Stimulated activated CD4-positive, alpha-beta T cell treated with anti-CD3 and anti-CD28 coated beads, Interleukin-4, amount 100 ng/mL, for 4 hours (primary cell): ENCODE data around the gene SGCD.

Experiments
- DNase-seq, 2 experiments: peaks; one replicate each; pipeline ENCODE4 v3.0.0-alpha.2; 2020

The SGCD gene

GRCh38 chr5:156522651-156523529 is 195.9 kb downstream of the SGCD start:
- DNase-seq = no peak

- DNase-seq = no peak
These were observed 196.6 kb downstream of the SGCD start for GRCh38 chr5:156523607-156524006.

- DNase-seq = no peak
These were observed 199.3 kb downstream of the SGCD start for GRCh38 chr5:156526081-156526925.

DNA sequence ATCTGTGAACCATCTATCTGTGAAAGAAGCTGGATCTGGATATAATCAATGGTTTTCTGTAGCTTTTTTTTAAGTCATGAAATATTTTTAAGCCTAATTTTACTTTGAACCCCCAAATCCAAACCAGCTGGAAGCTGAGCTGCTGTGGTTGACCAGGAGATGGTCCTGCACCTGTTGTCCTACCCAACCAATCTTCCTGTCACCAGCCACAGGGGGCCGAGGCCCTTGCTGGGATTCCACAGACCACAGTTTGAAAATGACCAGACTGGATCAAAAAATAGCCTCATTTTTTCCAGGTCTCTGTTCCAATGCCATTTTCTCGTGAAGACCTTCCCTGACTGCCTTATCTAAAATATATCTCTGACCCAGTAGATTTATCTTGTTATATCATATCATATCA is 200.6 kb downstream of the SGCD start:
- no peak for DNase-seq

GRCh38 chr5:156528673-156529072 is 201.7 kb downstream of the SGCD start:
- DNase-seq = no peak

DNA sequence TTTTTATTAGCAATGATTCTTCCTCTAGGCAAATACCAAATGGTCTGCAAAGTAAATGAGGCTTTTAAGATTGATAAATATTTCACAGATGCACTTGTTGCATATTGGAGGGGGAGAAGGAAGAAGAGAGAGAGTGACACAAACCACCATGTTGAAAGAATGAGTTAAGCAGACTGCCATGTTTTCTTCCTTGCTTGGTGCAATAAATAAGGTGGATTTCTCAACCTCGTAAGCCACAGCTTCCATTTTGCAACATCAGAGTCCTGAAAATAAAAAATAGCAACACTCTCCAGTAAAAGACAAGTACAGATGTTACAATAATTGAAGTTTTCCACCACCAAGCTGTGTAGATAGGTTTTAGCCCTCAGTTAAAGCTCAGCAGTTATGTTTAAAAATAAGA is 202.9 kb downstream of the SGCD start:
- DNase-seq = no peak

GRCh38 chr5:156531199-156531598 is 204.2 kb downstream of the SGCD start:
- DNase-seq = no peak

- no peak for DNase-seq
These were observed 206.0 kb downstream of the SGCD start for GRCh38 chr5:156532921-156533320.

GRCh38 chr5:156534085-156534484 is 207.1 kb downstream of the SGCD start:
- DNase-seq = no peak

DNA sequence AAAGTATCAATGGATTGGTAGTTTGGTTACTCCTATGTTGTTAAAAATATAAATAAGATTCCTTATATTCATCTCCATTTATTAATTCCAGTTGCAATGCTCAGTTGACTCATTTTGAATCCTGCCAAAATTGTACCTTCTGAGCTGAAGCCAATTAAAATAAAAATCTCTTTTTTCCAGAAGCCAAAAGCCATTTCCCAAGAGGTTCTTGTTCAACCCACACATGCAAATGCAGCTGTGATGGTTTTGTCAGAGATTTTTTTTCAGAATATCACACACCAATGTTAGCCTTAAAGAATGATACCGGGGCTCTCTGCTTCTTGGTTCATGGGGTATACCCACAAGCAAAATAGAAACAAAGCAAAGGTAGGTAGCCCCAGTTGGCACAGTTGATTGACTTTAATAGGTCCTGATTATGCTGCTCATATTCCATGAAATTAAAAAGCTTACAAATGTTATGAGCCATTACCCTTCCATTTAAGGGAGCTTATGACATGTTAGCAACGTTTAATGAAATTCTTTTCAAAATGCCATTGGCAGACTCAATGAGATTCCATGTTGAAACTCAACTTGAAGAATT is 208.0 kb downstream of the SGCD start:
- no peak for DNase-seq

- DNase-seq = no peak
These were observed 213.5 kb downstream of the SGCD start for GRCh38 chr5:156540491-156540890.

- DNase-seq = no peak
These were observed 214.6 kb downstream of the SGCD start for GRCh38 chr5:156541582-156541981.

DNA sequence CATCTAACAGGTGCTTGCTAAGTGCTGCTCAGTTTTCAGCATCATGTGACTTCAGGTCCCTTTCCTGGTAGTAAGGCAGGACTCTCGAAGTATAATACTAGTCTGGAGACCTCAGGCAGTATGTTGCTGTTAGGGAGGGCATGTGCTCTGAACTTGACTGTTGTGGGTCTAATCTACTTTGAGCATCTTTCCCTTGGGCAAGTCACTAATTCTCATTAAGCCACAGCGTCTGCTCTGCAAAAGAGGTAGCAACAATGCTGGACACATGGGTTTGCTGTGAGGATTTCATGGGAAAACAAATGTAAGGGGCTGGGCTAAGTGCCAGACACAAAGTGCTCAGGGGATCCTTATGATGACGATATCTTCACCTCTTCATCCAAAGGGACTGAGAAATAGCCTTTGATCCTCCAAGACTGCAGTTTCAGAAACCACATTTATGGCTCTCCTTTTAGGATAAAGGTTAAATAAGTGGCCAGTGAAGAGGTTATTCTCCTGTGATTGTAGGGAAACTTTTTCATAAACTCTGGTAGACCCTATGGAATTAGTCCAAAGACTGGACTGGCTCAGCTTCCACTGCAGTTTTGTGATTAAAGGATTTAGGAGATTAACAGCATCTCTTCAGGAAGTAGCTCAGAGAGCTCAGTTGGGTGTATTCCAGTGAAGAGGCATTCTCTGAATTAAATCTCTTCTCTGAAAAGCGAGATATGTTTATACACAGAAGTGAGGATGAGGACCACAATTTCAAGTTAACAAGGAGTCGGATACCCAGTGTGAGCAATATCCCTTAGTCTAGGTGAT is 216.6 kb downstream of the SGCD start:
- no peak for DNase-seq

- DNase-seq = no peak
These were observed 225.9 kb downstream of the SGCD start for GRCh38 chr5:156552855-156553358.

DNA sequence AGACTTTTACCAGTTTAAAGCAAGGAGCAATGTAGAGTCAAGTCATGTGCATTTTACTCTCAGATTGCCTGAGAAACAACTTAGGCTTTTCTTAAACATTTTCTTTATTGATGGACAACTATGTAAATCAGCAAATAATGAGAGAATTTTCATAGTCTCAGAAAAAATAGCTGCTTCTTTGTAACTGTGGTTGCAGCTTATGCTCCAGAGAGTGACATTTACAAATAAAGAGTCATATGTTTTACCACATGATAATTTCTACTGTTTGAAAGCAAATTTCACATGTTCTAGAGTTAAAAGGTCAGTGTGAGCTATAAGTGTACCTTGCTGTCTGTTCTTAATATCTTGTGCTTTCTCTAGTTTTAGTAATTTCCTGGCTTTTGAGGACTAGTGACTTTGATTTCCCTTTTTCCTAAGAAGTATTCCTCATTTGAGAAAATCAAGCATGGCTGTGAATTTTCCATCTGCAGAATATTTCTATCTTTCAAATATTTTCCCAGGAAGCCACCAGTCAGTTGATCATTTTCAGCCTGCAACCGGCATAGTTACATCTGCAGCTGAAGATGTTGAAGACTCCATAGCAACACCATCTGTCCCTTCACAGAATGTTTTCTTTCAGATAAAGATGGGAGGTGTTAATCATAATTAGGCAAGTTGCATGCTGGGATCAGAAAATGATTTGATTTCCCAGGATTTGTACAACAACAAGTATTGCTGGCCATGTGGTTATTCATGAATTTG is 229.9 kb downstream of the SGCD start:
- no peak for DNase-seq

- no peak for DNase-seq
These were observed 233.0 kb downstream of the SGCD start for GRCh38 chr5:156560002-156560401.

DNA sequence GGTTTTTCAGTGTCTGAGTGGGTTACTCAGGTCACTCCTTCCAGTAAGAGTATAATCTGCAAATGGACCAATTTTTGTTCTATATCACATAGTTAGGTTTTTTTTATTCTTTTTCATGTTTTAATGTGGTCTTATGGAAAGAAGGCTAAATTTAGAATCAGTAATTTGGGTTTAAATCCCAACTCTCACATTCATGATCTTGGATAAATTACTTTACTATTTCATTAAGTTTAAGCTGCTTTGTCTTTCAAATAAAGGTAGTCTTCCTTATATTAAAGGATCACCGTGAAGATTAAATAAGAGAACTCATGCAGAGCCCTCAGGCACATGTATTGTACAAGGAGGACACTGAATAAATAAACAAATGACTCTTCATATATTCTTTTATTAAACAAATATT is 234.7 kb downstream of the SGCD start:
- DNase-seq = no peak

- DNase-seq = no peak
These were observed 243.7 kb downstream of the SGCD start for GRCh38 chr5:156570615-156571014.

DNA sequence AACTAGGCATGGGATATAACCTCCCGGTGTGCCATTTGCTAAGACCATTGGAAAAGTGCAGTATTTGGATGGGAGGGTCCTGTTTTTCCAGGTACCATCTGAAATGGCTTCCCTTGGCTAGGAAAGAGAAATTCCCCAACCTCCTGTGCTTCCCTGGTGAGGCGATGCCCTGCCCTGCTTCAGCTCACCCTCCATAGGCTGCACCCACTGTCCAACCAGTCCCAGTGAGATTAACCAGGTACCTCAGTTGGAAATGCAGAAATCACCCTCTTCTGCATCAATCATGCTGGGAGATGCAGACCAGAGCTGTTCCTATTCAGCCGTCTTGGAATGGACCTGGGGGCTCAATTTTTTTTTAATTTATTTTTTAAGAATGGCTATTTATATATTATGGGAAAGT is 254.8 kb downstream of the SGCD start:
- DNase-seq = no peak

GRCh38 chr5:156582193-156582598 is 255.2 kb downstream of the SGCD start:
- DNase-seq = no peak

DNA sequence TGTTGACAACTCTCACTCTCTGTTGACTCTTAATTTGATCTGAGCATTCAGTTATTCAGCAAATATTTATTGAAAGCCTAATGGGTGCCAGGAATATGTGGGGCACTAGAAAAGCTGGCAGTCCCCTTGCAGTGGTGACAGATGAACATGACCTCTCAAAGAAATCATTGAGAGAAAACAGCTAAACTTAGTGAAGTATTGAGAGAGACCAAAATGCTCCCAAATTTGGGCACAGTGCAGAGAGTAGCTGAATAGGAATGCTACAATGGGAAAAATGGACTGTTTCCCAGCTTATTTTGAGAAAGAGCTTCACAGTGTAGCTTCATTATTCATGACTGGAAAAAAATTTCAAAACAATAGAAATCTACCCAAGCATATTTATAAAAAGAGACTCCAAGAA is 257.9 kb downstream of the SGCD start:
- no peak for DNase-seq

- DNase-seq = no peak
These were observed 259.0 kb downstream of the SGCD start for GRCh38 chr5:156585999-156586398.
